Small intestine (tissue), 16 donors: ENCODE results near the gene SHQ1. TPM values are rescaled to one million over a fixed set of nuclear protein-coding genes. Genes with fewer than 3 reads are reported as not detected.
A peak's percentile ranks its signal among the peaks of the same experiment; 100 is the strongest.

ENCODE experiments used
- DNase-seq, 2 donors: peaks; one replicate each; pipeline versions ENCODE4 v3.0.0 to v3.0.0-alpha.2; 2013
- FAIRE-seq: peaks from 2 replicates; lab custom pipeline; 2012; peaks lifted over from hg19 to GRCh38; lab: Jason Lieb, UNC
- H3K27ac ChIP-seq, 3 donors: one replicate each; pipeline ENCODE4 v1.5.1; 2013; ENCODE audit warnings: low read length in 2 of 3, mild to moderate bottlenecking in 2 of 3, control low read depth in 1 of 3, inconsistent platforms in 1 of 3, low read depth in 1 of 3, moderate library complexity in 1 of 3
- H3K27me3 ChIP-seq, 3 donors: one replicate each; pipeline ENCODE4 v1.6.1; 2013; ENCODE audit warnings: low read length in 3 of 3, inconsistent platforms in 1 of 3; ENCODE audit not compliant: control insufficient read depth in 3 of 3, insufficient read depth in 3 of 3
- H3K36me3 ChIP-seq, 3 donors: one replicate each; pipeline ENCODE4 v1.6.1; 2013; ENCODE audit warnings: low read length in 3 of 3, inconsistent platforms in 1 of 3, low read depth in 1 of 3, mild to moderate bottlenecking in 1 of 3, moderate library complexity in 1 of 3; ENCODE audit not compliant: control insufficient read depth in 3 of 3, insufficient read depth in 2 of 3
- H3K4me1 ChIP-seq, 3 donors: one replicate each; pipeline ENCODE4 v1.6.1; 2013; ENCODE audit warnings: low read length in 2 of 3, inconsistent platforms in 1 of 3, low read depth in 1 of 3, mild to moderate bottlenecking in 1 of 3, moderate library complexity in 1 of 3; ENCODE audit not compliant: control insufficient read depth in 3 of 3, insufficient read depth in 2 of 3
- H3K4me3 ChIP-seq, 3 donors: one replicate each; pipeline ENCODE4 v1.5.1; 2013; ENCODE audit warnings: low read length in 3 of 3, control low read depth in 1 of 3, inconsistent platforms in 1 of 3, low read depth in 1 of 3, mild to moderate bottlenecking in 1 of 3, moderate library complexity in 1 of 3
- H3K9me3 ChIP-seq, 2 donors: one replicate each; pipeline ENCODE4 v1.6.1; 2013; ENCODE audit warnings: low read depth in 1 of 2, low read length in 1 of 2; ENCODE audit not compliant: control insufficient read depth in 2 of 2, insufficient read depth in 1 of 2
- WGBS, 3 donors: extraction: QIAGEN DNeasy Blood & Tissue Kit; methylation state at CpG; one replicate each; pipeline ENCODE4 v1.1.7; 2013; 5-methylcytosine and 5-hydroxymethylcytosine counted together
- long read RNA-seq, 10 donors: transcript quantifications; one replicate each; lab custom pipeline, GENCODE V29; 2026
- polyA plus RNA-seq, 4 donors: library from polyadenylated mRNA; stranded (reverse) in 3 of 4; unstranded in 1 of 4; fragments of 200-250 nt in 3 of 4; fragments of 120-200 nt in 1 of 4; gene quantifications; one replicate each; pipeline versions ENCODE4 v1.2.1 to v1.2.3, GENCODE V29; 2013
- donor health status: healthy with polysubstance abuse.
- donor health status: control.
- donor health status: control.
- donor health status: Bipolar disorder and iron deficiency.
- donor health status: healthy.

Gene SHQ1
- 10 to 100 TPM in 1 of 4 donors, 1 to 10 TPM in 3; 8.3 to 16.9 (median 9.3) TPM for polyA plus RNA-seq
- long read RNA-seq, donor 1, result 0 reads
- long read RNA-seq, donor 2, partial matches to known transcripts, result 0 of 1 reads
- long read RNA-seq, donor 2, other reads (novel, unspliced or antisense), result 0 of 1 reads
- long read RNA-seq, donor 3, partial matches to known transcripts, result 0 of 4 reads
- long read RNA-seq, donor 3, other reads (novel, unspliced or antisense), result 0 of 4 reads
- long read RNA-seq, donor 4, result 0 reads
- long read RNA-seq, donor 5, partial matches to known transcripts, result 0 of 1 reads
- long read RNA-seq, donor 5, other reads (novel, unspliced or antisense), result 0 of 1 reads
- long read RNA-seq, donor 6, partial matches to known transcripts, result 0 of 2 reads
- long read RNA-seq, donor 6, other reads (novel, unspliced or antisense), result 0 of 2 reads
- long read RNA-seq, donor 7, result 0 reads
- long read RNA-seq, donor 8, result 0 reads
- long read RNA-seq, donor 9, result 0 reads
- long read RNA-seq, donor 10, partial matches to known transcripts, result 0 of 2 reads
- long read RNA-seq, donor 10, other reads (novel, unspliced or antisense), result 0 of 2 reads

- no peak for FAIRE-seq
- peak within 1 kb of the TSS in 2 of 3 donors; percentile 66 to 78 for H3K27ac ChIP-seq
Measured at GRCh38 chr3:72847751-72848702, at the start of gene SHQ1. TSS of gene SHQ1 (minus strand) at chr3:72848445. CDS start at chr3:72848340, 105 bp downstream.

GRCh38 chr3:72897758-72898007, 49.4 kb upstream of the SHQ1 start:
- FAIRE-seq, result no peak
- Histone ChIP-seq H3K27me3 (no peaks in the 10 kb centered on the region), H3K4me1 (peaks cover 0 to 4% (median 0%) of the 10 kb centered on the region in 3 donors), H3K9me3 (no peaks in the 10 kb centered on the region), H3K27ac (no peak overlapping the region), H3K36me3 (no peaks in the 10 kb centered on the region), H3K4me3 (no peak overlapping the region)
- no peak for DNase-seq

More at GRCh38 chr3:72847751-72848702, at the start of gene SHQ1:
- WGBS, 3 donors, result 0% methylated on average over 83 to 86 of the region's 86 CpGs
- DNase-seq, result peak; percentile 97 to 98
- Histone ChIP-seq H3K4me1 (peaks cover 5 to 19% (median 8%) of the 10 kb centered on the region in 3 donors), H3K36me3 (no peaks in the 10 kb centered on the region), H3K4me3 (peak within 1 kb of the TSS; percentile 72 to 88 (median 74)), H3K9me3 (no peaks in the 10 kb centered on the region), H3K27me3 (no peaks in the 10 kb centered on the region)

DNA sequence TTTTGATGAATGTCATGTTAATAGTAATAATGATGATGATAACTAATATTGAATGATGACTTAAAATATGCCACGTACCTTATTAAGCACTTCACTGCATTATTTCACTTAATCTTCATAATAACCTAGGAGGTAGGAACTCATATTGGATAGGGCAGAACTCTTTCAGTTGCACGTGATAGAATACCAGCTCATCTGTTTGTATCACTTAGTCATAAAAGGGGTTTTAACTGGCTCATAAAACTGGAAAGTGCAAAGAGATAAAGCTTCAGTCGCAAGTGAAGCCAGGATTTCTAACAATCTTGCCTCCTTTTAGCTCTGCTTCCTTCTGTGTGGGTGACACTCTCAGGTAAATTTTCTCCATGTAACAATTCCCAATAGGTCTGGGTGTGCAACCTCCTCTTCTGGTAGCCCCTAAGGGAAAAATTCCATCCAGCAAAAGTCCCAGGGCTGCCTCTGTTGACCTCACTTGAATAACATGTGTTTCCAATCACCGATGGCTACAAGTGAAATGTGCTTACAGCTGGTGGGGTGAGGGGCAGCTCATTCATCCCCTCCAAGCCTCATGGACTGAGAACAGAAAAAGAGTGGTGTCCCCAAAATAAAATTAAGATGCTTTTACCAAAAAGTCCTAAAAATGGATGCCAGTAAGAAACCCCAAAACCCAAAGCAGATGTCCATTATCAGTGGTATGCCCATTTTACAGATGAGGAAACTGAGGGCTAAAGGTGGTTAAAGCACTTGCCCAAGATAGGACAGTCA, 48.9 kb upstream of the SHQ1 start:
- DNase-seq, result peak in 1 of 2 donors; percentile 48
- no peak for FAIRE-seq
- H3K9me3 ChIP-seq, result no peaks in the 10 kb centered on the region
- no peaks in the 10 kb centered on the region for H3K27me3 ChIP-seq
- no peak overlapping the region for H3K27ac ChIP-seq
- H3K4me3 ChIP-seq, result no peak overlapping the region
- H3K36me3 ChIP-seq, result no peaks in the 10 kb centered on the region
- H3K4me1 ChIP-seq, result peaks cover 0 to 4% (median 0%) of the 10 kb centered on the region in 3 donors
- WGBS, 3 donors, result 23 to 53% (median 38%) methylated on average over 4 of the region's 4 CpGs

GRCh38 chr3:72894976-72895552, 46.8 kb upstream of the SHQ1 start:
- no peak for FAIRE-seq

GRCh38 chr3:72892870-72893269, 44.6 kb upstream of the SHQ1 start:
- H3K4me1 ChIP-seq, result peaks cover 0 to 4% (median 2%) of the 10 kb centered on the region in 3 donors
- no peaks in the 10 kb centered on the region for H3K36me3 ChIP-seq
- no peak overlapping the region for H3K4me3 ChIP-seq
- no peak for FAIRE-seq
- peaks cover 0 to 5% (median 3%) of the 10 kb centered on the region in 3 donors for H3K27me3 ChIP-seq
- no peak overlapping the region for H3K27ac ChIP-seq
- H3K9me3 ChIP-seq, result no peaks in the 10 kb centered on the region
- DNase-seq, result no peak
- WGBS, 3 donors, result 55 to 67% (median 67%) methylated on average over 4 of the region's 4 CpGs

More at GRCh38 chr3:72894976-72895552, 46.8 kb upstream of the SHQ1 start:
- no peaks in the 10 kb centered on the region for H3K9me3 ChIP-seq
- H3K4me3 ChIP-seq, result no peak overlapping the region
- 87 to 93% (median 91%) methylated on average over 5 of the region's 5 CpGs for WGBS, 3 donors
- peaks cover 0 to 4% (median 0%) of the 10 kb centered on the region in 3 donors for H3K4me1 ChIP-seq
- no peaks in the 10 kb centered on the region for H3K36me3 ChIP-seq
- peaks cover 0 to 3% (median 0%) of the 10 kb centered on the region in 3 donors for H3K27me3 ChIP-seq
- DNase-seq, result no peak
- H3K27ac ChIP-seq, result no peak overlapping the region

DNA sequence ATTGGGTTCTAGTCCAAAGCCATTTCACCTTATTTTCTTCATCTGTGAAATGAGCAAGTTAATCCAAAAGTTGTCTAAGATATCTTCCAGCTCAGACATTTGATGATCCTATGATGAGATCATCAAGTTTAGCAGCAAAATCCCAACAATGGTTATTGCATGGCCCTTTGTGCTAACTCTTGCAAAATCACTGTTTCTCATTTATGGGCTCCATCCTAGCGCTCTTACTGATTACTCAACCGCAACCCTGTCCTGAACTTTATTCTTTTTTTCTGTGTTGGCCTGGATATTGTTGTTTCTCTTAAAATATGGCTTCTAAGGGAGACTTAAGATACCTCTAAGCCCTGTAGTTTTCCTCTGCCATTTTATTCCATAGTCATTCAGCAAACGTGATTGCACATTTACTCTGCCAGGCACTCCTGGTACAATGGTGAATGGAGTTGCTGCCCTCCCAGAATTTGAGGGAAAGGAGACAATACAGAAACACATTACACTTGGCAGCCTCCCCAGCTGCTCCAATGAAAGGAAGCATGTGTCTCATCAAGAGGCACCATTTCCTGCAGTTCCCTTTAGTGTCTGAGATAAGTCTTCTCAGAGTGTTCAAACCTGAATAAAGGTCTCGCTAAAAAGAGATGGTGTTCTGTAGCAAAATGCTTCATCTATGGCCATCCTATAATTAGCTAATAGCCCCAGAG, 44.0 kb upstream of the SHQ1 start:
- FAIRE-seq (no peak), DNase-seq (peak in 1 of 2 donors; percentile 43)
- Histone ChIP-seq H3K4me1 (peaks cover 0 to 5% (median 2%) of the 10 kb centered on the region in 3 donors), H3K27ac (no peak overlapping the region), H3K27me3 (peaks cover 0 to 5% (median 3%) of the 10 kb centered on the region in 3 donors), H3K9me3 (no peaks in the 10 kb centered on the region), H3K36me3 (no peaks in the 10 kb centered on the region), H3K4me3 (no peak overlapping the region)
- whole genome bisulfite sequencing, 3 donors, result 48 to 53% (median 49%) methylated on average over 4 of the region's 4 CpGs

DNA sequence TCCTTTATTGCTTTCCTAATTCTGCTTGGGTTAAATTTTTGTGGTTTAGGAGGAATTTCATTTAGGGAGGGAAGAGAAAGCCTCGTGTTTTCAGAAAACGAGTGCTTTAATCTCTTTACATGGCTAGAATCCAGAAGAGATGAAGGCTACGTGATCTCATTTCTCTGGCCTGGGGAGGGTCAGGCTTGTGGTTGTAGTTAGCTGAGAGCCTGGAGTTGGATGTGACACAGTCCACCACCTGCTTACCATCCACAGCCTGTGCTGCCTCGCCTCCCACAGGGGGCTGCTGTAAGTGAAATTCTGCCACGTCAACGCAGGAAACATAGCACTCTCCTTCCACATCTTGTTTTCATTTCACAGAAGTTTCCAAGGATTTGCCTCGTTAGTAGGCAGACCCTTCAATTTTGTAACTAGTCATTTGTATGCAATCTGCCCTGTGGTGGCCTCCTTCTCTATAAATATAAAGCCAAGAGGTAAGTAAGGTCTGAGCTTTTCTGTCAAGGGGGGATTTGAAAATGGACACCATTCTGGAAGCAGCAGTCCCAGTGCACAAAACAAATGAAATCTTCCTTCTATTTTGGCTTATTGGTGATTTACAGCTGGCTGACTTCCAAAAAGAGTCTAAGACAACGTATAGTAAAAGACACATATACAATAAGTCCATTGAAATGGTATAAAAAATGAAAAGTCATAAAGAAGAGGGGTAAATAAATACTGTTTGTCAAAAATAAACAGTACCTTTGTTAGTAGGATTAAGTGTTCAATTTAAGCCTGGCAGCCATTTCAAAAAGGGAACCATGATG, 43.0 kb upstream of the SHQ1 start:
- 25 to 36% (median 36%) methylated on average over 8 of the region's 8 CpGs for WGBS, 3 donors
- H3K36me3 ChIP-seq, result no peaks in the 10 kb centered on the region
- no peak overlapping the region for H3K4me3 ChIP-seq
- FAIRE-seq (no peak), DNase-seq (no peak)
- no peaks in the 10 kb centered on the region for H3K9me3 ChIP-seq
- peaks cover 0 to 5% (median 2%) of the 10 kb centered on the region in 3 donors for H3K4me1 ChIP-seq
- peaks cover 0 to 5% (median 3%) of the 10 kb centered on the region in 3 donors for H3K27me3 ChIP-seq
- peak overlapping the region in 1 of 3 donors; percentile 0 for H3K27ac ChIP-seq
